ENCODE results near the gene NSD1.

NSD1 gene

GRCh38 chr5:177133096-177133852, at the start of gene NSD1:
Gene NSD1, plus strand, starts transcription at chr5:177133773. Its CDS starts 1,331 bp downstream, at chr5:177135104.
- DNase-seq (ENCODE audit: low spot score), result peak; percentile 96

- DNase-seq (ENCODE audit: low spot score), result no peak
Measured at GRCh38 chr5:177084175-177084574, 49.4 kb upstream of the NSD1 start.

GRCh38 chr5:177085985-177086653, 47.5 kb upstream of the NSD1 start:
- DNase-seq (ENCODE audit: low spot score), result no peak

GRCh38 chr5:177086654-177087397, 46.7 kb upstream of the NSD1 start, which contains the start of gene FGFR4:
Gene FGFR4, plus strand, starts transcription at chr5:177086915. Its CDS starts 2,688 bp downstream, at chr5:177089603.
- DNase-seq (ENCODE audit: low spot score), result no peak

- DNase-seq (ENCODE audit: low spot score), result no peak
Measured at GRCh38 chr5:177087398-177088005, 46.1 kb upstream of the NSD1 start.

- DNase-seq (ENCODE audit: low spot score), result no peak
Measured at GRCh38 chr5:177089127-177089526, 44.4 kb upstream of the NSD1 start.

- DNase-seq (ENCODE audit: low spot score), result no peak
Measured at GRCh38 chr5:177089825-177090641, 43.5 kb upstream of the NSD1 start.

- DNase-seq (ENCODE audit: low spot score), result no peak
Measured at GRCh38 chr5:177090813-177091212, 42.8 kb upstream of the NSD1 start.

- no peak for DNase-seq (ENCODE audit: low spot score)
Measured at GRCh38 chr5:177091232-177091631, 42.3 kb upstream of the NSD1 start.

- no peak for DNase-seq (ENCODE audit: low spot score)
Measured at GRCh38 chr5:177092178-177093081, 41.1 kb upstream of the NSD1 start.

GRCh38 chr5:177093082-177093712, 40.4 kb upstream of the NSD1 start:
- DNase-seq (ENCODE audit: low spot score), result no peak

GRCh38 chr5:177093803-177094202, 39.8 kb upstream of the NSD1 start:
- DNase-seq (ENCODE audit: low spot score), result no peak

GRCh38 chr5:177094224-177095087, 39.1 kb upstream of the NSD1 start:
- DNase-seq (ENCODE audit: low spot score), result no peak

GRCh38 chr5:177095088-177095669, 38.4 kb upstream of the NSD1 start:
- no peak for DNase-seq (ENCODE audit: low spot score)

GRCh38 chr5:177096162-177097015, 37.2 kb upstream of the NSD1 start:
- DNase-seq (ENCODE audit: low spot score), result no peak

GRCh38 chr5:177097016-177097985, 36.3 kb upstream of the NSD1 start:
- no peak for DNase-seq (ENCODE audit: low spot score)
